Endothelial cell of umbilical vein (primary cell): ENCODE measurements around the gene CNNM3.

ENCODE experiments used
- CTCF ChIP-seq, 2 donors: IDR thresholded peaks; 1 replicate in 1 of 2; 2 replicates in 1 of 2; pipeline ENCODE4 v1.5.1; 2011; ENCODE audit warnings: low read length in 2 of 2, mild to moderate bottlenecking in 2 of 2, moderate library complexity in 2 of 2, control low read depth in 1 of 2, inconsistent platforms in 1 of 2, low read depth in 1 of 2; ENCODE audit not compliant: insufficient read depth in 1 of 2; ENCODE audit errors: extremely low read depth in 1 of 2
- EZH2 ChIP-seq: IDR thresholded peaks from 2 replicates; pipeline ENCODE4 v1.6.1; 2012; ENCODE audit warnings: borderline replicate concordance, low read depth, mild to moderate bottlenecking, moderate library complexity, low read length, inconsistent platforms; ENCODE audit not compliant: severe bottlenecking
- FOS ChIP-seq: IDR thresholded peaks from 2 replicates; pipeline ENCODE4 v1.6.1; 2011; ENCODE audit warnings: mild to moderate bottlenecking, low read length, moderate library complexity, borderline replicate concordance; ENCODE audit not compliant: insufficient read depth
- GATA2 ChIP-seq: IDR thresholded peaks from 2 replicates; pipeline ENCODE4 v1.7.0; 2011; ENCODE audit warnings: low read depth, mild to moderate bottlenecking, moderate library complexity, mixed read lengths, low read length; ENCODE audit not compliant: insufficient read length, insufficient read depth
- MYC ChIP-seq: IDR thresholded peaks from one replicate; pipeline ENCODE4 v1.6.1; 2011; ENCODE audit warnings: mild to moderate bottlenecking, low read depth, low read length
- POLR2A ChIP-seq: IDR thresholded peaks from 2 replicates; pipeline ENCODE4 v1.6.1; 2012; ENCODE audit warnings: low read depth, mild to moderate bottlenecking, control low read depth, low read length
- POLR2AphosphoS5 ChIP-seq: IDR thresholded peaks from 2 replicates; pipeline ENCODE4 v1.6.1; 2012; ENCODE audit warnings: low read depth, mild to moderate bottlenecking, control low read depth, low read length, moderate library complexity; ENCODE audit not compliant: insufficient read depth

GRCh38 chr2:96868555-96869280 is 52.6 kb downstream of the CNNM3 start:
- TF ChIP-seq CTCF (IDR thresholded peaks at IDR 0.05; ENCODE audit: extremely low read depth in 1 of 2, insufficient read depth in 1 of 2, low read depth in 1 of 2, low read length in 2 of 2) (peak; percentile 70 to 73), MYC (no peak), POLR2AphosphoS5 (peak; percentile 13), POLR2A (peak; percentile 75), FOS (no peak), EZH2 (no peak), GATA2 (no peak)
